ENCODE data around the gene HS6ST1.
"Not testable (repeated sequence)": the region's sequence is repeated elsewhere in the genome, so short reads cannot be mapped to it uniquely, and the experiment has no call there.

HS6ST1 gene

GRCh38 chr2:128321784-128322714 lies 3.4 kb upstream of the HS6ST1 start:
- peak; percentile 69 for DNase-seq

- no peak for DNase-seq
Observed at GRCh38 chr2:128320906-128321771, 2.5 kb upstream of the HS6ST1 start.

- DNase-seq: no peak
Observed at GRCh38 chr2:128320192-128320905, 1.7 kb upstream of the HS6ST1 start.

GRCh38 chr2:128319631-128320191 lies 1.0 kb upstream of the HS6ST1 start:
- no peak for DNase-seq

GRCh38 chr2:128318245-128318644 lies 423 bp downstream of the HS6ST1 start:
- not testable (repeated sequence) for DNase-seq

- DNase-seq: not testable (repeated sequence)
Observed at GRCh38 chr2:128317899-128318225, 806 bp downstream of the HS6ST1 start.

GRCh38 chr2:128317181-128317898 lies 1.3 kb downstream of the HS6ST1 start:
- no peak for DNase-seq

GRCh38 chr2:128316777-128317180 lies 1.9 kb downstream of the HS6ST1 start:
- no peak for DNase-seq

GRCh38 chr2:128315829-128316776 lies 2.6 kb downstream of the HS6ST1 start:
- no peak for DNase-seq

- DNase-seq: no peak
Observed at GRCh38 chr2:128315122-128315828, 3.4 kb downstream of the HS6ST1 start.

GRCh38 chr2:128314348-128315121 lies 4.1 kb downstream of the HS6ST1 start:
- no peak for DNase-seq

- DNase-seq: no peak
Observed at GRCh38 chr2:128313931-128314347, 4.7 kb downstream of the HS6ST1 start.

- DNase-seq: no peak
Observed at GRCh38 chr2:128313091-128313836, 5.4 kb downstream of the HS6ST1 start.

- no peak for DNase-seq
Observed at GRCh38 chr2:128312411-128312810, 6.3 kb downstream of the HS6ST1 start.

- no peak for DNase-seq
Observed at GRCh38 chr2:128311755-128312341, 6.8 kb downstream of the HS6ST1 start.

GRCh38 chr2:128311216-128311754 lies 7.4 kb downstream of the HS6ST1 start:
- no peak for DNase-seq

- no peak for DNase-seq
Observed at GRCh38 chr2:128310761-128311160, 7.9 kb downstream of the HS6ST1 start.

Data from effector CD4-positive, alpha-beta T cell (primary cell).